Measurements from ENCODE around the gene SORCS2.

Gene SORCS2

DNA sequence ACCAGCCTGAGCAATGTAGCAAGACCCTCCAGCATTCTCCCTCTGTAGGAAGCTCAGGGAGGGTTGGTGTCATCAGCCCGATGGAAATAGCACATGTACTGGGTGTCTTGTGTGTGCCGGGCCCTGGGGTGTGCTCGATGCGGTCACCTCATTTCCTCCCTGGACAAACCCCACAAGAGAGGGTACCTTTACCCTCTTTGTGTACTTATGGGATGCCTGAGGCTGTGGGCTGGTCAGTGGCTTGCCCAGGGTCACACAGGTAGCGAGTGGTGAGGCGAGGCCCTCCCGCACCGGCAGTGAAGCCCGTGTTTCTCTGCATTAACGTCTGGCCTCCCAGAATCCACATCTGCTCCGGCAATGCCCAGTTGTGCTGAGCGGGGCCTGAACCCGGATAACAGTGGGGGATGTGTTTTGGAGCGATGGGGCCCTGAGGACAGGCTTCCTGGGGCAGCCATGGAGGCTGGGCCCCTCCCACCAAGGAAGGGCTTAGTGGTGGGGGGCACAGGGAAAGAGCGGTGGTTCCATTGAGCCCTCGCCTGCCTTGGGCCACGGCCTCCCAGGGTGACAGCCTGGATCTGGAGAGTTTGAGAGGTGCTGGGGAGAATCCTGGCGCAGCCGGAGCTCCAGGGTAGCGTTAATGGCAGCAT lies 234.3 kb downstream of the SORCS2 start:
- DNase-seq (ENCODE audit: low spot score): no peak
- Mint-ChIP-seq H3K4me3 (no peak overlapping the region), H3K36me3 (ENCODE audit: low read depth) (no peaks in the 10 kb centered on the region), H3K27ac (no peak overlapping the region), H3K9me3 (no peaks in the 10 kb centered on the region), H3K27me3 (ENCODE audit: low read depth) (no peaks in the 10 kb centered on the region), H3K4me1 (ENCODE audit: low read depth) (no peaks in the 10 kb centered on the region)

GRCh38 chr4:7427361-7427760 lies 235.0 kb downstream of the SORCS2 start:
- Mint-ChIP-seq H3K27me3 (ENCODE audit: low read depth) (no peaks in the 10 kb centered on the region), H3K27ac (no peak overlapping the region), H3K4me3 (no peak overlapping the region), H3K9me3 (no peaks in the 10 kb centered on the region), H3K4me1 (ENCODE audit: low read depth) (no peaks in the 10 kb centered on the region), H3K36me3 (ENCODE audit: low read depth) (no peaks in the 10 kb centered on the region)
- no peak for DNase-seq (ENCODE audit: low spot score)

DNA sequence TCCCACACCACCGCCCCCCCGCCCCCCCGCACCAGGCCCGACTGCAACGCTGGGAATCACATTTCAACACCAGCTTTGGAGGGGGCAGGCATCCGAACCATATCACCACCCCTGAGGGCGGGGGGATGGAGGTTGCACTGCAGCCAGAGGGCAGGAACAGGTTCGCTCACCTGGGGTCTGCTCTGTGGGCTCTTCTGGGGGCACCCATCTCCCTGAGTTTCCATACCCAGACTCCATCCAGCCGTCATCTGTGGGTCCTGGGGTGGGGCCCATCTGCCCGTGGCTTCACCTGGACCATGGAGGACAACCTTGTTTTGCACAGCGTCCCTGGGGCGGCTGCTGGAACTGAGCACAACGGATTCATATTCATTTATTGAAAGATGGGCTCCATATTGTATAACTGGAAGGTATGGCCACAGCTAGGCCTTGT lies 235.5 kb downstream of the SORCS2 start:
- H3K36me3 Mint-ChIP-seq (ENCODE audit: low read depth): no peaks in the 10 kb centered on the region
- H3K27me3 Mint-ChIP-seq (ENCODE audit: low read depth): no peaks in the 10 kb centered on the region
- no peak overlapping the region for H3K4me3 Mint-ChIP-seq
- H3K9me3 Mint-ChIP-seq: no peaks in the 10 kb centered on the region
- H3K4me1 Mint-ChIP-seq (ENCODE audit: low read depth): no peaks in the 10 kb centered on the region
- DNase-seq (ENCODE audit: low spot score): no peak
- H3K27ac Mint-ChIP-seq: no peak overlapping the region

DNA sequence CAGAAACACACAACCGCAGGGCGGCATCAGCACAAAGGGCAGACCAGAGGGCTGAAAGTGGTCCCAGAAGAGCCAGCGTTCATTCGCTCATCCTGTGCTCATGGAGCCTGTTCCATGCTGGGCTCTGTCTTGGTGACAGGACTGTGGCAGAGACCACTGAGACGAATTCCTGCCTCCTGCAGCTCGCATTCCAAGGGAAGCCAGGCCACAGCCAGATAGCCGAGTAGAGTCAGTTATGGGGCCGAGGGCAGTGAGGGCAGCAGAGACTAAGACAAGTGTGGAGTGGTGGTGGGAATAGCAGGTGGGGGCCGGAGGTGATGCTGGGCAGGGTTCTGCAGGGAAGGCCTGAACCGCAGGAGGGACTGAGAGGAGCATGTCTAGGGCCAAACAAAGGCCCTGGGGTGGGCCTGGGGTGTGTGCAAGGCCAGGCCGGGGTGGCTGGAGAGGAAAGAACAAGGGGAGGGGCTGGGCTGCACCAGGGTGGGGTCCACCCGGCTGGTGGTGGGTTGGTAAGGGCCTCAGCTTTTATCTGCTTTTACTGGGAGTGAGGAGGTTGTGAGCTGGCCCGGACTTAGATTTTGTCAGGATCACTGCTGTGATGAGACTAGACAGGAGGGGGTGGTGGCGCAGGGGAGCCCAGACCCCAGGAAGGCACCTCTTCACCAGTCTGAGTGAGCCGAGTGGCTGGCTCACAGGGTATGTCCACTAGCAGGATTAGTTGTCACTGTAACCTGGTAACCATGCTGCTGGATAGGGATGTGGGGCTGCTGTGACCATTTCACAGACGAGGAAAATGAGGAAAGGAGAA lies 236.1 kb downstream of the SORCS2 start:
- Mint-ChIP-seq H3K27me3 (ENCODE audit: low read depth) (no peaks in the 10 kb centered on the region), H3K27ac (no peak overlapping the region)

GRCh38 chr4:7429069-7429416 lies 236.7 kb downstream of the SORCS2 start:
- Mint-ChIP-seq H3K36me3 (ENCODE audit: low read depth) (no peaks in the 10 kb centered on the region), H3K27ac (no peak overlapping the region), H3K27me3 (ENCODE audit: low read depth) (no peaks in the 10 kb centered on the region), H3K4me1 (ENCODE audit: low read depth) (no peaks in the 10 kb centered on the region), H3K9me3 (no peaks in the 10 kb centered on the region), H3K4me3 (no peak overlapping the region)
- DNase-seq (ENCODE audit: low spot score): no peak

More for the DNA sequence above, 236.1 kb downstream of the SORCS2 start:
- no peaks in the 10 kb centered on the region for H3K4me1 Mint-ChIP-seq (ENCODE audit: low read depth)
- no peak for DNase-seq (ENCODE audit: low spot score)
- no peaks in the 10 kb centered on the region for H3K36me3 Mint-ChIP-seq (ENCODE audit: low read depth)
- H3K4me3 Mint-ChIP-seq: no peak overlapping the region
- H3K9me3 Mint-ChIP-seq: no peaks in the 10 kb centered on the region

DNA sequence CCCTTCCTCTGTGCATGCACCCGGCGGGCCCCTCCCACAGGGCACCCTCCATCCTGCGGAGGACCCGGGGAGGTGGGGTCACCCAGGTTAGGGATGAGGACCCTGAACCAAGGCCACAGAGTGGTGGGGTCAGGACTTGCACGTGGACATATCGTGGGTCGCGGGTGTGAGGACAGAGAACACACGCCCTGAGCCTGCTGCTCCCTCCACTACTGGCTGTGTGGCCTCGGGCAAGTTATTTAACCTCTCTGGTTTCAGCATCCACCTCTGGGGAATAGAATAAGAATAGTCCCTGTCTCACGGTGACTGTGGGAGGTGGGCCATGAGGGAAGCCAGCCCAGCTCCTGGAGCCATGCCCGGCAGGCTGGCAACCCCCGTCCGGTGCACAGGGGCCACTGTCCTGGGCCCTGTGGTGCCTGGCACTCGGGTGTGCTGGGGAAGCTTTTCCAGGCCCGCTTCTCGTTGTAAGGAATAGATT lies 237.3 kb downstream of the SORCS2 start:
- Mint-ChIP-seq H3K4me1 (ENCODE audit: low read depth) (no peaks in the 10 kb centered on the region), H3K4me3 (no peak overlapping the region), H3K27ac (no peak overlapping the region), H3K9me3 (no peaks in the 10 kb centered on the region), H3K27me3 (ENCODE audit: low read depth) (no peaks in the 10 kb centered on the region), H3K36me3 (ENCODE audit: low read depth) (no peaks in the 10 kb centered on the region)
- DNase-seq (ENCODE audit: low spot score): no peak

DNA sequence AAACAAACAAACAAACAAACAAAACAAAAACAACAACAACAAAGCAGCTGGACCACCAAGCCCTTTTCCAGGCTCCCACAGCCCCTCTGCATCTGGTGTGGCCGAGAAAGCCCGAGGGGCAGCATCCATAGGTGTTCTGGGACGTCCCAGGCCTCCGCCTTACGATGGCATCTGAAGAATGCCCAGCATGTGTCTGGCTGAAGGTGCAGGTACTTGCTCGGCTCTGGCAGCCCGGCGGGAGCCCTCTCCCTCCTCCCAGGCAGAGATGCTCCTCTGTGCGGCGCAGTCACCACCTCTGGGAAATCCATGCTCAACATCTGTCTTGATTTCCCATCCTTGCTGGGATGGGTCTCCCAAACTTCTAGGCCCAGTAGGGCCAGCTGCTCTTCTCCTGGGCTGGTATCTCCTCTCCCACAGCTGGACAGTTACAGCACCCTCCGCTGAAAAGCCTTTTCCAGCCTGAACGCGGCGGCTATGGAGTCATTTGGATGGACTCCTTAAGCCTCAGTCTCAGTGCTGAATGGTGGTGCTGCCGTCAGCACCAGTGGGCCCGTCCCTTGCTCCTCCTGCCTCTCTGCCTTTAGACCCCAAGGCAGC lies 238.1 kb downstream of the SORCS2 start:
- H3K36me3 Mint-ChIP-seq (ENCODE audit: low read depth): no peaks in the 10 kb centered on the region
- H3K27me3 Mint-ChIP-seq (ENCODE audit: low read depth): no peaks in the 10 kb centered on the region
- H3K4me3 Mint-ChIP-seq: no peak overlapping the region
- no peak overlapping the region for H3K27ac Mint-ChIP-seq
- DNase-seq (ENCODE audit: low spot score): no peak
- no peaks in the 10 kb centered on the region for H3K4me1 Mint-ChIP-seq (ENCODE audit: low read depth)
- H3K9me3 Mint-ChIP-seq: no peaks in the 10 kb centered on the region

GRCh38 chr4:7430965-7431695 lies 238.8 kb downstream of the SORCS2 start:
- Mint-ChIP-seq H3K9me3 (no peaks in the 10 kb centered on the region), H3K27ac (no peak overlapping the region), H3K4me1 (ENCODE audit: low read depth) (no peaks in the 10 kb centered on the region), H3K4me3 (no peak overlapping the region), H3K27me3 (ENCODE audit: low read depth) (no peaks in the 10 kb centered on the region), H3K36me3 (ENCODE audit: low read depth) (no peaks in the 10 kb centered on the region)
- DNase-seq (ENCODE audit: low spot score): no peak

DNA sequence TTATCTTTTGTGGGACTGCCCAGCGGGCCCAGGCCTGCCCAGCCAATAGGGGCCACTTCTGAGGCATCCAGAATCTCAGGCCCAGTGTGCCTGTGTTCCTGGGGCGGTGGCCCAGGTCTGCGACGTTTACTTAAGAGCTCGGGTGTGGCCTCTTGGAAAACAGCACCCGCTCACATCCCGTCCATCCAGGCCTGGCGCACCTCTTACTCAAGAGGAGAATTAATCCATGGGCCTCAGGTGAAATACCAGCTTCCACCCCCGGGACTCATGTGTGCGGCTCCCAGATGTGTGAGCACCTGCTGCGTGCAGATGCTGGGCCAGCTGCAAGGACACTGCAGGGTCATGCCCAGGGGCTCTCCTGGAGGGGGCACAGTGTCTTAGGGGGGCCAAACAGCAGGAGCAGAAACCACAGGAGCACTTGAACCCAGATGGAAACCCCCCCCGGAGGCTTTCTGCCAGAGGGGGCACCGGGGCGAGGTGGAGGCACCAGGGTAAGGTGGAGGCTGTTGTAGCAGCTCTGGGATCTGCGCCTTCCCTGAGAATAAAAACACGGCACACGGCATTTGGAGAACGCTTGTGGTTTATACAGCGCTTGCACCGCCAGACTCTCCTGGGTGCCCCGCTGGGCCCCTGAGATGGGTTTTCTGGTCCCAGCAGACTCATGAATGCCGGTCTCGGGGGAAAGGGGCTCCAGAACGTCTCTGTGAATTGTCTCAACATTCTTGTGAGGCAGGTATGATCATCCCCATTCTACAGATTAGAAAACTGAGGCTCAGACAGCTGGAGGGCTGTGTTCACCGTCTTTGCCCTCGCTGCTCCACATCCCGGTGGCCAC lies 239.6 kb downstream of the SORCS2 start:
- Mint-ChIP-seq H3K9me3 (no peaks in the 10 kb centered on the region), H3K27ac (no peak overlapping the region), H3K4me3 (no peak overlapping the region), H3K27me3 (ENCODE audit: low read depth) (no peaks in the 10 kb centered on the region), H3K4me1 (ENCODE audit: low read depth) (no peaks in the 10 kb centered on the region), H3K36me3 (ENCODE audit: low read depth) (no peaks in the 10 kb centered on the region)
- DNase-seq (ENCODE audit: low spot score): no peak

- Mint-ChIP-seq H3K27ac (no peak overlapping the region), H3K36me3 (ENCODE audit: low read depth) (no peaks in the 10 kb centered on the region), H3K27me3 (ENCODE audit: low read depth) (no peaks in the 10 kb centered on the region), H3K4me1 (ENCODE audit: low read depth) (no peaks in the 10 kb centered on the region), H3K4me3 (no peak overlapping the region), H3K9me3 (no peaks in the 10 kb centered on the region)
- no peak for DNase-seq (ENCODE audit: low spot score)
These were observed 240.4 kb downstream of the SORCS2 start for GRCh38 chr4:7432531-7433375.

DNA sequence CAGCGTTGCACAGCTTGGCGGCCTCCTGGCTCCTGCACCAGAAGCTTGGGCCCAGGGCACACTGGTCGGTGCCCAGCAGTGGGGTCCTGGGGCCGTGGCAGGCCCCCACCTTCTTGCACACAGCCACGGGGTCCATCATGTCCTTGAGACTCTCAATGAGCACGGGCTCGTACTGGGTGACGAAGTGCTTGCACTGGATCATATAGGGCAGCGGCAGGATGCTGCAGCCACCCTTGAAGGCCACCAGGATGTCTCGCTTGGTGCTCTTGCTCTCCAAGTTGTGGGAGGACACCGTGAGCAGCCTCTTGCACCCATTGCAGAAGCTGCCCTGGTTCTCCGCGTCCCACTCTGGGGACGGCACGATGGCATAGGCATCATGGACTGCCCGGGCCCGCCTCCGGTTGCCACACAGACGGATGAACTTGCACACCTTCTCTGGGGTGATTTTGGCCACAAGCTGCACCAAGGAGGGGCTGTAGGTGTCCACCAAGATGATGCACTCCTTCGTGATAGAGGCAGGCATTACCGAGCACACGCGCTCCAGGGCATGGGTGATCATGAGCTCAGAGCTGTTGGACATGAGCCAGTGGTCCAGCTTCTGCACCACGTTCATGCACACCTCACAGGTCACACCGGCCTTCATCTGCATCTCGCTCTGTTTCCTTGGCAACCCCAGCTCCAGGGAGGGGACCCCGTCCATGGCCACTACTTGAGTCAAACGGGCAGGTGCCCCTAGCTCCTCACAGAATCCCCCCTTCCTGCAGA lies 241.2 kb downstream of the SORCS2 start:
- no peak overlapping the region for H3K27ac Mint-ChIP-seq
- H3K4me3 Mint-ChIP-seq: no peak overlapping the region
- no peaks in the 10 kb centered on the region for H3K9me3 Mint-ChIP-seq
- no peaks in the 10 kb centered on the region for H3K36me3 Mint-ChIP-seq (ENCODE audit: low read depth)
- H3K4me1 Mint-ChIP-seq (ENCODE audit: low read depth): no peaks in the 10 kb centered on the region
- no peak for DNase-seq (ENCODE audit: low spot score)
- no peaks in the 10 kb centered on the region for H3K27me3 Mint-ChIP-seq (ENCODE audit: low read depth)

DNA sequence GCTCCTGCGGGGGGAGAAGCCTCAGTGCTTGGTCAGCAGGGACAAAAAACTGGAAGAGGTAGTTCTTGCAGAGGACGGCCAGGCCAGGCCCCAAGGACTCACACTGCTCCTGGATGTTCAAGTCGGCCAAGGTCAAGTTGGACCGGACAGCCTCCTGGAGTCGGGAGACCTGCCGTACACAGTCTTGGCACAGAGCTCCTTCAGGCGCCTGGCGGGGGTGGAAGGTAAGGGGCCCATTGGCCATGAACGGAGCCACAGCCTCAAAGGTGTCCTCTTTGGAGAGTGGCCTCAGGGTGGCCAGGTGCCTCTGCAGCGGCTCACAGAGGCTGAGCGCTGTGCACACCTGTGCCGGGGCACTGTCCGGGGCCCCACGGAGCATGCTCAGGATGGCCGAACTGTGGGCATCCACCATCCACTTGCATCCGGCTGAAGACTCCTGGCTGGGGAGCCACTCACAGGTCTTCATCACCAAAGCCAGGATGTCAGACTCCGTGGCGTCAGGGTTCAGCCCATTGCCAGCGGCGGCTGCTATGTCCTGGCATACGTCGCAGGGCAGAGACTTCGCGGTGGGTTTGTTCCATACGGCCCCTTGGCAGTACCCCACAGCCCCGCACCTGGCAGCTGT lies 241.9 kb downstream of the SORCS2 start:
- Mint-ChIP-seq H3K36me3 (ENCODE audit: low read depth) (no peaks in the 10 kb centered on the region), H3K4me1 (ENCODE audit: low read depth) (no peaks in the 10 kb centered on the region), H3K27me3 (ENCODE audit: low read depth) (no peaks in the 10 kb centered on the region), H3K27ac (no peak overlapping the region), H3K9me3 (no peaks in the 10 kb centered on the region), H3K4me3 (no peak overlapping the region)
- DNase-seq (ENCODE audit: low spot score): no peak
